ENCODE measurements around the gene CLK4.

- TF ChIP-seq CTCF (IDR thresholded peaks at IDR 0.05) (no peak), EP300 (IDR thresholded peaks at IDR 0.05) (no peak), POLR2A (IDR thresholded peaks at IDR 0.05) (no peak)
These were observed 20.6 kb downstream of the CLK4 start for GRCh38 chr5:178606269-178606668.

Measured in tibial nerve (tissue), 4 donors.